ENCODE measurements around the gene DTX2.
"Not testable (repeated sequence)": the region's sequence is repeated elsewhere in the genome, so short reads cannot be mapped to it uniquely, and the experiment has no call there.

Gene DTX2

DNA sequence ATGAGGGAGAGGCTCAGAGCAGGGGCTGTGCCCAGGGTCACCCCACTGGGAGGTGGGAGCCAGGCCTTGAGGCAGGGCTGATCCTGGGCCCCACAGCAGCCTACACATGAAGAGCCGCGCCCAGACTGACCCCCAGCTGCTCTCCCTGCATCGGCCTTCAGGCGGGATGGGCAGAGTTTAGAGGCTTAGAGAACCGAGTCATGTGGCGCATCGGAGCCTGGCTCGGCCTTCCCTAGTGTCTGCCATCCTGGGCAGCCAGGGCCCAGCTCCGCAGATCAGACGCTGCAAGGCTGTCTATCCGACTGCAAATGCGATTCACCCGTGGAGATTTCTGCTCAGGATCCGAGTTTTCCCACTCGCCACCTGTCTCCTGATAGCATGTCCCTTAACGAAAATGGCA is 41.3 kb downstream of the DTX2 start:
- in situ Hi-C loops (cut with MboI; ENCODE audit: low sequenced_read_pairs, unreplicated experiment); DNase-seq (ENCODE audit: low spot score): not testable (repeated sequence)

DNA sequence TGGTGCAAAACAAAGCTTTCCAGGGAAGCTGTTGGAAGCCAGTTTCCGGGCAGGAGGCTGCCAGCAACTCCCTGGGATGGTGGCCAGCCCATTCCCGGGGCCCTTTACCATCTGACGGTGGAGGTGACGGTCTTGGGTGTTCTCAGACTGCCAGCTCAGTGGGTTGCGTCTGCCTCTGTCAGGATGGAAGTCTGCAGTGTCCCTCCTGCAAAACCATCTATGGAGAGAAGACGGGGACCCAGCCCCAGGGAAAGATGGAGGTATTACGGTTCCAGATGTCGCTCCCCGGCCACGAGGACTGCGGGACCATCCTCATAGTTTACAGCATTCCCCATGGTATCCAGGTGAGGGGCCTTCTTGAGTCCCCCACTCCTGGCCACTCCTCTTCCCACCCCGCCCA is 41.7 kb downstream of the DTX2 start:
- DNase-seq (ENCODE audit: low spot score); in situ Hi-C loops (cut with MboI; ENCODE audit: low sequenced_read_pairs, unreplicated experiment): not testable (repeated sequence)

DNA sequence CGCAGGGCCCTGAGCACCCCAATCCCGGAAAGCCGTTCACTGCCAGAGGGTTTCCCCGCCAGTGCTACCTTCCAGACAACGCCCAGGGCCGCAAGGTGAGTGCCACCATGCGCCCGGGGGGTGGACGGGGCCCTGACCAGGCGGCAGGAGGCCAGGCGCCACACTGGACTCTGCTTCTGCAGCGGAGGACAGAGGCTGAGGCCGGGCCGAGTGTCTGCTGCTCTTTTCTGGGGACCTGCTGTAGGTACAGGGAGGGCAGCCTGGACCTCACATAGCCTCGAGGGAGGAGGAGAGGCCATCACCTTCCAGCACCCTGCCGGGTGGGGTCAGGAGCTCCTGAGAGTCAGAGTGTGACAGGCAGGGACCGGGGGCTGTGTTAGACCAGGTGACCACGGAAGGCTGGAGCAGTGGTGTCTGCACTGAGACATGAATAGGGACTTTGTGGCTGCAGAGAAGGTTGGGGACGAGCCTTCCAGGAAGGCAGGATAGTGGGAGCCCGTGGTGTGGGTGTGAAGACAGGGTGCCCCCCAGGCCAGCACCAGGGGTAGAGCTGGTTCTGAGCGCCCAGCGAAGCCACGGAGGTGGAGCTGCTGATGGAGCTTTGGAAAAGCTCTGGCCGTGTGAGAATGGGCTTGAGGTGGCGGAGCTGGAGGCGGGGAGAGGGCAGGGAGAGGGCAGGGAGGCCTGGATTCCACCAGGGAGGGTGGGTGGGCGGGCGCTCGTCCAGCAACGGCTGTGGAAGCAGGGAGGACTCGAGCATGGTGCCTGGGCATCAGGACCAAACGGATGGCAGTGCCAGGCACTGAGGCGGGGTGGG is 43.0 kb downstream of the DTX2 start:
- in situ Hi-C loops (cut with MboI; ENCODE audit: low sequenced_read_pairs, unreplicated experiment); DNase-seq (ENCODE audit: low spot score): not testable (repeated sequence)

DNA sequence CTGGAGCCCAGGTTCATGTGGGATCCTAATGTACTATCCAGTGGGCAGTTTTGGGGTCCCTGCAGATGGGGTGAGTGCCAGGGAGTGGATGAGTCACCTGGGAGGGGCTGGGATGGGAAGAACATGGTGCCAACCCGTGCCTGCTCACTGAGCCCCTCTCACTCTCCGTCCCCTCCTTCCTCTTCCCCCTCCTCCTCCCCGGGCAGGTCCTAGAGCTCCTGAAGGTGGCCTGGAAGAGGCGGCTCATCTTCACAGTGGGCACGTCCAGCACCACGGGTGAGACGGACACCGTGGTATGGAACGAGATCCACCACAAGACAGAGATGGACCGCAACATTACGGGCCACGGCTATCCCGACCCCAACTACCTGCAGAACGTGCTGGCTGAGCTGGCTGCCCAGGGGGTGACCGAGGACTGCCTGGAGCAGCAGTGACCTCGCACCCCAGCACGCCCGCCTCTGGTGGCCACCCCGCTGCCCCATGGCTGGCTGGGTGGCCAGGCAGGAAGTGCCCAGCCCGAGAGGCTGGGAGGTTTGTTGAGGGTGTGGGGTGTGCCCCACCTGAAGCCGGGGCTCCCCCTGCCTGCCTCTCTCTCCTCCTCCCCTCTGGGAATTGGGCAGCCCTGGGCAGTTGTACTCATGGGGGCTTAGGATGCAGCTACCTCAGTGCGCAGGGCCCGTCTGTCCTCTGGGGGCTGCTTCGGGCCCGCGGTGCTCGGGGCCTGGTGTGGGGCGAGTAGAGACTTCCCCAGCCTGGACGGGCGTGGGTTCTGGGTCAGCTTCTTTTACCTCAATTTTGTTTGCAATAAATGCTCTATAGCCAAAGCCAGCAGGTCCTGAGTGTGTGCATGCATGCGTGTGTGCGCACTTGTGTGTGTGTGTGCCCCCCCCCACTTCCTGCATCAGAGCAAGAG is 43.9 kb downstream of the DTX2 start:
- TF ChIP-seq, protein P1, sequence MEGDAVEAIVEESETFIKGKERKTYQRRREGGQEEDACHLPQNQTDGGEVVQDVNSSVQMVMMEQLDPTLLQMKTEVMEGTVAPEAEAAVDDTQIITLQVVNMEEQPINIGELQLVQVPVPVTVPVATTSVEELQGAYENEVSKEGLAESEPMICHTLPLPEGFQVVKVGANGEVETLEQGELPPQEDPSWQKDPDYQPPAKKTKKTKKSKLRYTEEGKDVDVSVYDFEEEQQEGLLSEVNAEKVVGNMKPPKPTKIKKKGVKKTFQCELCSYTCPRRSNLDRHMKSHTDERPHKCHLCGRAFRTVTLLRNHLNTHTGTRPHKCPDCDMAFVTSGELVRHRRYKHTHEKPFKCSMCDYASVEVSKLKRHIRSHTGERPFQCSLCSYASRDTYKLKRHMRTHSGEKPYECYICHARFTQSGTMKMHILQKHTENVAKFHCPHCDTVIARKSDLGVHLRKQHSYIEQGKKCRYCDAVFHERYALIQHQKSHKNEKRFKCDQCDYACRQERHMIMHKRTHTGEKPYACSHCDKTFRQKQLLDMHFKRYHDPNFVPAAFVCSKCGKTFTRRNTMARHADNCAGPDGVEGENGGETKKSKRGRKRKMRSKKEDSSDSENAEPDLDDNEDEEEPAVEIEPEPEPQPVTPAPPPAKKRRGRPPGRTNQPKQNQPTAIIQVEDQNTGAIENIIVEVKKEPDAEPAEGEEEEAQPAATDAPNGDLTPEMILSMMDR (IDR thresholded peaks at IDR 0.05; ENCODE audit: borderline replicate concordance, control extremely low read depth, extremely low read depth, insufficient read depth, missing control alignments): no peak
- in situ Hi-C loops (cut with MboI; ENCODE audit: low sequenced_read_pairs, unreplicated experiment): no loop called here
- peak; percentile 33 for DNase-seq (ENCODE audit: low spot score)

DNA sequence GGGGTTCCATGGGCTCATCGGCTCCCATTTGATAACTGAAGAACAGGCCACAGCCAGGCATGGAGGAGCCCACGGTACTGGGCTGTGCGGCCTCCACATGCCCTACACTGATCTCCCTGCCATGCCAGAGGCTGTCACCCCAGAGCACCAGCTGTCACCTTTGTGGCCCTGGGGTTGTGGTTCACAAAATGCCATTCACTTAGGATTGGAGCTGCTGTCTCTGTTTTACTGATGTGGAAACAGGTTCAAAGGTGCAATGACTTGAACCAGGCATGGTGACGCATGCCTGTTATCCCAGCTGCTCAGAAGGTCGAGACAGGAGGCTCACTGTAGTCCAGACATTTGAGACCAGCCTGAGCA is 44.6 kb downstream of the DTX2 start:
- TF ChIP-seq, protein P1 (IDR thresholded peaks at IDR 0.05; ENCODE audit: borderline replicate concordance, control extremely low read depth, extremely low read depth, insufficient read depth, missing control alignments): no peak
- in situ Hi-C loops (cut with MboI; ENCODE audit: low sequenced_read_pairs, unreplicated experiment): no loop called here
- DNase-seq (ENCODE audit: low spot score): peak; percentile 8

DNA sequence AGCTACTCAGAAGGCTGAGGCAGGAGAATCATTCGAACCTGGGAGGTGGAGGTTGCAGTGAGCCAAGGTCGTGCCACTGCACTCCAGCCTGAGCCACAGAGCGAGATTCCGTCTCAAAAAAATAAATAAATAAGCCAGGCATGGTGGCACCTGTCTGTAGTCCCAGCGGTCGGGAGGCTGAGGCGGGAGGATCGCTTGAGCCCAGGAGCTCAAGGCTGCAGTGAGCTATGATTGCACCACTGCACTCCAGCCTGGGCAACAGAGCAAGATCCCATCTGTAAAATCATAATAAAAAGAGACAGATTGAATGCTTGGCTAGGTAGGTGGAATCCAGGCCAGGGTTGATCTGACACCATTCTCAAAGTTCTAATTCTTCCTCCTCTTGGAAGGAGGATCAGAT is 45.1 kb downstream of the DTX2 start:
- DNase-seq (ENCODE audit: low spot score); in situ Hi-C loops (cut with MboI; ENCODE audit: low sequenced_read_pairs, unreplicated experiment): not testable (repeated sequence)

DNA sequence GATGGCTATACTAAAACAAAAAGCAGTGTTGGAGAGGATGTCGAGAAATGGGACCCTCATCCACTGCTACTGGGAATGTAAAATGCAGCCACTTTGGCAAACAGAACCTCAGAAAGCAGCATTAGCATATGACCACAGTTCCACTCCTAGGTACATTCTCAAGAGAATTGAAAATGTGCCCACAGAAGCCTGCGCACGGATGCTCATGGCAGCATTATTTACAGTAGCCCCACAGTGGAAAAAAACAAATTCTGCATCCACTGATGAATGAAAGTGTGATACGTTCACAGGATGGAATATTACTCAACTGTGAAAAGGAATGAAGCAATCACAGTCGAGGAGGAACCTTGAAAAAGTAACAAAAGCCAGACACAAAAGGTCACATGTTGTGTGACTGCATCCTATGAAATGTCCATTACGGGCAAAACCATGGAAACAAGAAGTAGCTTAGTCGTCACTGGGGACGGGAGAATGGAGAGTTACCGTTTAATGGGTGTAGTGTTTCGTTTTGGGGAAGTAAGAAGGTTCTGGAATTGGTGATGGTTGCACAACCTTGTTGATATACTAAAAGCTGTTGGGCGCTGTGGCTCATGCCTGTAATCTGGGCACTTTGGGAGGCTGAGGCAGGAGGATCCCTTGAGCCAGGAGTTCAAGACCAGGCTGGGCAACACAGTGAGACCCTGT is 46.4 kb downstream of the DTX2 start:
- DNase-seq (ENCODE audit: low spot score): no peak
- in situ Hi-C loops (cut with MboI; ENCODE audit: low sequenced_read_pairs, unreplicated experiment): no loop called here
- TF ChIP-seq, protein P1 (IDR thresholded peaks at IDR 0.05; ENCODE audit: borderline replicate concordance, control extremely low read depth, extremely low read depth, insufficient read depth, missing control alignments): no peak

DNA sequence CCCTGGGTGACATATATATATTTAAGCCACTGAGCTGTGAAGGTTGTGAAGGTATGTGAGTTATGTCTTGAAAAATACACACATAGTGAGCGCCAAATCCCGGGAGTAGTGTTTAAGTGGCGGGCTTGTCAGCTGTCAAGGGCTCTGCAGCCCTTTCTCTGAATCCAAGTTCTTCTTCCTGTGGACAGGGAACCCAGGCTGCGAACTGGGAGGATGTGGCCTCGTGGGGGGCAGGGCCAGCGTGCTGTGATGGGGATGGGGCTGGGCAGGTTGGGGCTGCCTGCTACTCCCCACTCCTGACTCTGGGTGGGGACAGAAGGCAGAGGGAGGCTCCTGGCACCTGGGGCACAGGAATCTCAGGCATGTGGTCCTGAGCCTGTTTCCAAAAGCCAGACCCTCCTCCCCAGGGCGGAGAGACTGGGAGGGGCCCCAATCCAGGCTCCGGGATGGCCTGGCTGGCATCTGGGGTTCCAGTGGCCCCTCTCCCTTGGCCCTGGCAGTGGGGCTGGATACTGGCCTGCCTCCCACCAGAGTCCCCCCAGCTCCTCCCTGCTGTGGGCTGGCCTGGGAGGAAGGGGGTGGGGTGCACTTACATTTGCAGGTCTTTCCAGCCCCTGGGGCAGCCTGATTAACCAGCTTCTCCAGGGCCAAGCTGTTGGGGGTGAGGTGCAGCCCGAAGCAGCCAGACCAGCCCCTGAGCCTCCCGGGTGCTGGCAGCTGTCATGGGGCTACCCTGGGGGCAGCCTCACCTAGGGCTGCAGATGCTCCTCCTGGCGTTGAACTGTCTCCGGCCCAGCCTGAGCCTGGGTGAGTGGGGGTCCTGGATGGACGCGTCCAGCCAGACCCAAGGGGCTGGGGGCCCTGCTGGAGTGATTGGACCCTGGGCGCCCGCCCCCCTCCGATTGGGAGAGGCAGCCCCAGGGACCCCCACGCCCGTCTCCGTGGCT is 48.7 kb downstream of the DTX2 start, which contains the start of gene UPK3B:
Gene UPK3B, plus strand, starts transcription at position 622 of the 947 bp plus-strand sequence. Its CDS starts 101 bp downstream, at position 723.
- peak; percentile 30 for DNase-seq (ENCODE audit: low spot score)
- TF ChIP-seq, protein P1 (IDR thresholded peaks at IDR 0.05; ENCODE audit: borderline replicate concordance, control extremely low read depth, extremely low read depth, insufficient read depth, missing control alignments): no peak
- in situ Hi-C loops (cut with MboI; ENCODE audit: low sequenced_read_pairs, unreplicated experiment): no loop called here

DNA sequence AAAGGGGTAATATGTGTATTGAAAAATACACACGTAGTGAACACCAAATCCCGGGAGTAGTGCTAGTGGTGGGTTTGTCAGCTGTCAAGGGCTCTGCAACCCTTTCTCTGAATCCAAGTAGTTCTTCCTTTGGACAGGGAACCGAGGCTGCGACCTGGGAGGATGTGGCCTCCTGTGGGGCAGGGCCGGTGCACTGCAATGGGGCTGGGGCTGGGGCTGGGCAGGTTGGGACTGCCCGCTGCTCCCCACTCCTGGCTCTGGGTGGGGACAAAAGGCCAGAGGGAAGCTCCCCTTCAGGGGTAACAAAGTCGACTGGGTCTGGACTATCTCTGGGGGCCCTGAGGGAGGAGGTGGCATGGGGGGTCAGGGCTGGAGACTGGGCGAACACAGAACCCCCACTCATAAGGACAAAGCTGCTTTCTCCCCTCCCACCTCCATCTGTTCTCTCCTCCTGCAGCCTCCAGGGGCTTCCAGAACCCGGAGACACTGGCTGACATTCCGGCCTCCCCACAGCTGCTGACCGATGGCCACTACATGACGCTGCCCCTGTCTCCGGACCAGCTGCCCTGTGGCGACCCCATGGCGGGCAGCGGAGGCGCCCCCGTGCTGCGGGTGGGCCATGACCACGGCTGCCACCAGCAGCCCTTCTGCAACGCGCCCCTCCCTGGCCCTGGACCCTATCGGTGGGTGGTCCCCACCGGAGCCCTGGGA is 49.8 kb downstream of the DTX2 start:
- DNase-seq (ENCODE audit: low spot score); in situ Hi-C loops (cut with MboI; ENCODE audit: low sequenced_read_pairs, unreplicated experiment): not testable (repeated sequence)

DNA sequence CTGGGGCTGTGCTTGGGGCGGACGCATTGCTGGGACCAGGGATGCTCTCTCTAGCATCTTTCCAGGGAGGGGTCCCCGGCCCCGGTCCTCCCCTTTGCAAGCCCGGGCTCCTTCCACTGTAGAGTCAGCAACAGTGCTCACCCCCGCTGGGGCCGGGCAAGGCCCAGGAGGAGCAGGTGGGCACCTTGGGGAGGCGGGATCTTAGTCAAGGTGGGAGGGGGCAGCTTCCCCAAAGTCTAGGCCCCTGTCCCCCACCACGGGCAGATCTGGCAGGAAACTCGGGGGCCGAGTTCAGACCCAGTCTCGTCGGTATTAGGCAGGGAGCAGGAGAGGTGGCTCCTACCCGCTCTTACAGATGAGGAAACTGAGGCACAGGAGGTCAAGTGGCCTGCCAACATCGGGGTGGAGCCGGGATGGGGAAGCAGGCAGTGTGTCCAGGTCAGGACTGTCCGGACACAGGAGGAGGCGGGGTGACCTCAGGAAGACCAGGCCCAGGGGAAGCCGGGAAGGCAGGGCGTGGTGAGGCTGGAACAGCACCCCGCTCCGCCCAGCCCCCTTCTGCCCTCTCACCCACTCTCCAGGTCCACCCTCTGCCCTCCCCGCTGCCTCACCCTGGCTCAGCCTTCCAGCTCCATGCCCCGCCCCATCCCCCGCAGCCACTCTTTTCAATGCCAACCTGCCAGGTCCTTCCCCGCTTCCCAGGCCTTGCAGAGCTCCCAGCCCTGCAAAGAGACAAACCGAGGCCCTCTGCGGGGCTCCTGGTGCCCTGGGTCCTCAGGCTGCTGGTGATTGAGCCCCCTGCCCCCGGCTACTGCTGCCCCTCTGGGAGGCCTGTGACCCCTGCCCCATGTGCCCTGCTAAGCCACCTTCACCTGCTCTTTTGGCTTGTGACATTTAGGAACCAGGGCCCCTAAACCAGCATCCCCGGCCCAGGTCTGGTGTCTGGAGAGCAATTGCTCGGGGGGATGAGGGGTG is 50.7 kb downstream of the DTX2 start:
- in situ Hi-C loops (cut with MboI; ENCODE audit: low sequenced_read_pairs, unreplicated experiment): not testable (repeated sequence)

More for the DNA sequence above, 50.7 kb downstream of the DTX2 start:
- not testable (repeated sequence) for DNase-seq (ENCODE audit: low spot score)
